SU-DHL-6 (cell line): ENCODE data around the gene LRRC23.
"Not testable (repeated sequence)": the region's sequence is repeated elsewhere in the genome, so short reads cannot be mapped to it uniquely, and the experiment has no call there.

Source experiments
- H2AFZ ChIP-seq: fragments of 200-600 bp; sonication (generic); 2 replicates; pipeline ENCODE4 v1.6.1; 2014; ENCODE audit warnings: low read depth, mild to moderate bottlenecking, moderate library complexity, mixed read lengths, antibody characterized with exemption, low read length; ENCODE audit not compliant: severe bottlenecking
- H3F3A ChIP-seq: fragments of 200-600 bp; shearing (Covaris generic); 2 replicates; pipeline ENCODE4 v1.6.0; 2016; ENCODE audit warnings: antibody characterized with exemption, mild to moderate bottlenecking; ENCODE audit not compliant: insufficient read depth
- H3K27ac ChIP-seq: fragments of 200-600 bp; sonication (generic); 2 replicates; pipeline ENCODE4 v1.5.1; 2016; ENCODE audit warnings: low read depth, mild to moderate bottlenecking, low read length, moderate library complexity, mixed read lengths
- H3K27me3 ChIP-seq: fragments of 200-600 bp; sonication (generic), shearing (Covaris generic); 2 replicates; pipeline ENCODE4 v1.6.0; 2014; ENCODE audit warnings: mild to moderate bottlenecking, low read length
- H3K36me3 ChIP-seq: fragments of 200-600 bp; sonication (generic); 2 replicates; pipeline ENCODE4 v1.6.1; 2014; ENCODE audit warnings: mild to moderate bottlenecking, low read length, mixed read lengths
- H3K4me2 ChIP-seq: fragments of 300-600, 200-600 bp; shearing (Covaris generic), sonication (generic); 2 replicates; pipeline ENCODE4 v1.6.0; 2014; ENCODE audit warnings: low read length, low read depth, mild to moderate bottlenecking; ENCODE audit not compliant: poor library complexity, severe bottlenecking
- H3K4me3 ChIP-seq: fragments of 200-600 bp; sonication (generic); 2 replicates; pipeline ENCODE4 v1.5.1; 2014; ENCODE audit warnings: antibody characterized with exemption, low read length, mild to moderate bottlenecking, mixed read lengths; ENCODE audit not compliant: insufficient read depth, poor library complexity, severe bottlenecking
- H3K79me2 ChIP-seq: fragments of 200-600 bp; sonication (generic); 2 replicates; pipeline ENCODE4 v1.6.1; 2014; ENCODE audit warnings: mild to moderate bottlenecking, low read length, moderate library complexity; ENCODE audit not compliant: insufficient read depth
- H3K9ac ChIP-seq: fragments of 200-600 bp; sonication (generic); 2 replicates; pipeline ENCODE4 v1.7.0; 2014; ENCODE audit warnings: mild to moderate bottlenecking, low read length
- H3K9me2 ChIP-seq: fragments of 200-600 bp; sonication (generic); replicated peaks from 2 replicates; pipeline ENCODE4 v1.6.1; 2014; ENCODE audit warnings: low read length; ENCODE audit not compliant: insufficient read depth
- H3K9me3 ChIP-seq: fragments of 200-600 bp; sonication (generic); 2 replicates; pipeline ENCODE4 v1.6.1; 2014; ENCODE audit warnings: low read length, mixed read lengths; ENCODE audit not compliant: insufficient read depth
- H4K20me1 ChIP-seq: fragments of 200-600 bp; sonication (generic); 2 replicates; pipeline ENCODE4 v1.6.1; 2014; ENCODE audit warnings: low read depth, mild to moderate bottlenecking, antibody characterized with exemption, low read length, moderate library complexity, mixed read lengths
- EZH2phosphoT487 ChIP-seq: fragments of 200-600 bp; sonication (generic), shearing (Covaris generic); conservative IDR thresholded peaks from 2 replicates; pipeline ENCODE4 v1.6.1; 2018; ENCODE audit warnings: mild to moderate bottlenecking, antibody characterized with exemption, low read length, moderate library complexity, mixed read lengths
- TF ChIP-seq, protein P1 (sequence below): fragments of 200-600 bp; sonication (generic); IDR thresholded peaks from one replicate; pipeline ENCODE4 v1.5.1; 2017; ENCODE audit warnings: antibody characterized with exemption, mild to moderate bottlenecking, low read length, moderate library complexity; ENCODE audit not compliant: insufficient read depth, poor library complexity, severe bottlenecking

LRRC23 gene

DNA sequence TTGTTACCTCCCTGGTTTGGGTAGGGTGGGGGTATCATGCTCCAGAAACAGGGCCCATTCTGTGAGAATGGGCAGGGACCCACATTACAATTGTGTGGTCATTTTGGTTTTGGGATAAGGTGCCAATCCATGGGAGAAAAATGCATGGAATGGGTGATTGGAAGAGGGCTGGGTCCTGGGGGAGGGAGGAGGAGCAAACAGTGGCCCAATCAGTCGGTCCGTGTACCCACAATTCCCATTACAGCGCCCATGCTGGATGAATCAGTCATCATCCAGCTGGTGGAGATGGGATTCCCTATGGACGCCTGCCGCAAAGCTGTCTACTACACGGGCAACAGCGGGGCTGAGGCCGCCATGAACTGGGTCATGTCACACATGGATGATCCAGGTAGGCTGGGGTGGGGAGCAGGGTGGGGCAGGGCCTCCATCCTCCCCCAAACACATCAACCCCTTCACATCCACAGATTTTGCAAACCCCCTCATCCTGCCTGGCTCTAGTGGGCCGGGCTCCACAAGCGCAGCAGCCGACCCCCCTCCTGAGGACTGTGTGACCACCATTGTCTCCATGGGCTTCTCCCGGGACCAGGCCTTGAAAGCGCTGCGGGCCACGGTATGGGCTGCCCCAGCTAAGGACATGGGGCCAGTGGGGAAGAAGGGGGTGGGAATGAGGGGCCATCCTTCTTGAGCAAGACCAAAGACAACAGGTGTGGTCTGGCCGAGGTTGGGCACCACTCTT lies 40.9 kb upstream of the LRRC23 start:
- no peak overlapping the region for H3K27ac ChIP-seq
- H2AFZ ChIP-seq = no peak overlapping the region
- H3K9me2 ChIP-seq = no peaks in the 10 kb centered on the region
- peaks cover 14% of the 10 kb centered on the region for H3K79me2 ChIP-seq
- H3K4me2 ChIP-seq = no peak overlapping the region
- no peak overlapping the region for H3K4me3 ChIP-seq
- H3K9me3 ChIP-seq = no peaks in the 10 kb centered on the region
- no peaks in the 10 kb centered on the region; the same call in 1 of the 2 replicates for H3K36me3 ChIP-seq
- TF ChIP-seq, protein P1, sequence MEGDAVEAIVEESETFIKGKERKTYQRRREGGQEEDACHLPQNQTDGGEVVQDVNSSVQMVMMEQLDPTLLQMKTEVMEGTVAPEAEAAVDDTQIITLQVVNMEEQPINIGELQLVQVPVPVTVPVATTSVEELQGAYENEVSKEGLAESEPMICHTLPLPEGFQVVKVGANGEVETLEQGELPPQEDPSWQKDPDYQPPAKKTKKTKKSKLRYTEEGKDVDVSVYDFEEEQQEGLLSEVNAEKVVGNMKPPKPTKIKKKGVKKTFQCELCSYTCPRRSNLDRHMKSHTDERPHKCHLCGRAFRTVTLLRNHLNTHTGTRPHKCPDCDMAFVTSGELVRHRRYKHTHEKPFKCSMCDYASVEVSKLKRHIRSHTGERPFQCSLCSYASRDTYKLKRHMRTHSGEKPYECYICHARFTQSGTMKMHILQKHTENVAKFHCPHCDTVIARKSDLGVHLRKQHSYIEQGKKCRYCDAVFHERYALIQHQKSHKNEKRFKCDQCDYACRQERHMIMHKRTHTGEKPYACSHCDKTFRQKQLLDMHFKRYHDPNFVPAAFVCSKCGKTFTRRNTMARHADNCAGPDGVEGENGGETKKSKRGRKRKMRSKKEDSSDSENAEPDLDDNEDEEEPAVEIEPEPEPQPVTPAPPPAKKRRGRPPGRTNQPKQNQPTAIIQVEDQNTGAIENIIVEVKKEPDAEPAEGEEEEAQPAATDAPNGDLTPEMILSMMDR = no peak
- no peak for TF ChIP-seq EZH2phosphoT487
- peaks cover 6% of the 10 kb centered on the region; the same call in 1 of the 2 replicates for H3F3A ChIP-seq
- H3K9ac ChIP-seq = no peak overlapping the region
- H4K20me1 ChIP-seq = no peaks in the 10 kb centered on the region; the same call in 1 of the 2 replicates
- no peaks in the 10 kb centered on the region for H3K27me3 ChIP-seq

DNA sequence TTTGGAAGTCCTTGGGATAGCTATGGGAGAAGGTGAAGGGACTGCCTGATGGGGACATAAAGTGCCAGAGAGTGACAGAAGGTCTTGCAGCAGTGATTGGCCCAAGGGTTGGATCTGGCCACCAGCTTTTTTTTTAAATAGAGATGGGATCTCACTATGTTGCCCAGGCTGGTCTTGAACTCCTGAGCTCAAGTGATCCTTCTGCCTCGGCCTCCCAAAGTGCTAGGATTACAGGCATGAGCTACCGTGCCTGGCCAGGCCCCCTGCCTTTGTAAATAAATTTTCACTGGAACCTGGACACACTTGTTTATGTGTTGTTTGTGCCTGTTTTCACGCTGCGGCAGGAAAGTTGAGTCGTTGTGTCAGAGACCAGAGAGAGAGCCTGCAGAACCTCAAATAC lies 39.3 kb upstream of the LRRC23 start:
- Histone ChIP-seq H3K79me2 (peaks cover 19% of the 10 kb centered on the region), H3F3A (peaks cover 18% of the 10 kb centered on the region)
- not testable (repeated sequence) for H3K36me3 ChIP-seq, H3K4me2 ChIP-seq, H3K9ac ChIP-seq, H4K20me1 ChIP-seq, H3K27me3 ChIP-seq, H3K4me3 ChIP-seq, H2AFZ ChIP-seq, H3K9me3 ChIP-seq, H3K9me2 ChIP-seq, H3K27ac ChIP-seq

DNA sequence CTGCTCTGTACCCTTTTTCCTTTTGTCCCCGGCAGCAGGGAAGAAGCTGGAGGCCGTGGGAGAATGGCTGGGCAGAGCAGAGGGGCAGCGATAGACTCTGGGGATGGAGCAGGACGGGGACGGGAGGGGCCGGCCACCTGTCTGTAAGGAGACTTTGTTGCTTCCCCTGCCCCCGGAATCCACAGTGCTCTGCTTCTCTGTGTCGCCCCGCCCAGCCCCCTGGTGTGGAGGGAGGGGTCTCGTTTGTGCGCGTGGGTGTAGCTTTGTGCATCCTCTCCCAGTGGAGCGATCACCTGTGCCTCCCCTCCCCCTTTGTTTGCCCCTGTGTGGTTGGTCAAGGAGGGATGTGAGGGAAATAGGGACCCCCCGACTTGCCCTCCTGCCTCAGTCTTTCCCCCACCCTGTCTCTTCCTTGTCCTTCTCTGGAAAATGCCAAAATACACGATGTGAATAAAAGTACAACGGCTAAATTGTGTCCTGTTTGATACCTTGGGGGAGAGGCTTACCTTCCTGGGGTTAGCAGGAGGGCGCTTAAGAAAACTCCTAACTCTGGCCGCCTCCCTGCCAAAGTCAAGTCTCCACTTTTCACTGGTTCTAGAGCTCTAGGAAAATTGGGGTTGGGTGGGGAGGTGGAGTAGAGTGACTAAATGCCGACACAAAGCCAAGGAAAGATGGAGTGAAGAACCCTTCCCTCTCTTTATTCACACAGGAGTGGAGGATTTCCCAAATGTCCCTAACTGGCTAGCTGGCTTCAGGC lies 38.3 kb upstream of the LRRC23 start:
- peak overlapping the region; percentile 98 for H3K9ac ChIP-seq
- peak overlapping the region; percentile 87 for H3K4me2 ChIP-seq
- no peaks in the 10 kb centered on the region; the same call in 1 of the 2 replicates for H4K20me1 ChIP-seq
- no peaks in the 10 kb centered on the region for H3K27me3 ChIP-seq
- H3K9me2 ChIP-seq = no peaks in the 10 kb centered on the region
- H3K4me3 ChIP-seq = no peak overlapping the region
- H2AFZ ChIP-seq = no peak overlapping the region
- no peaks in the 10 kb centered on the region for H3K9me3 ChIP-seq
- TF ChIP-seq, protein P1 = no peak
- no peak for TF ChIP-seq EZH2phosphoT487
- H3K79me2 ChIP-seq = peaks cover 19% of the 10 kb centered on the region
- peak overlapping the region; percentile 47; the same call in 1 of the 2 replicates for H3K27ac ChIP-seq
- H3F3A ChIP-seq = peaks cover 29% of the 10 kb centered on the region
- H3K36me3 ChIP-seq = peaks cover 3% of the 10 kb centered on the region; the same call in 1 of the 2 replicates

DNA sequence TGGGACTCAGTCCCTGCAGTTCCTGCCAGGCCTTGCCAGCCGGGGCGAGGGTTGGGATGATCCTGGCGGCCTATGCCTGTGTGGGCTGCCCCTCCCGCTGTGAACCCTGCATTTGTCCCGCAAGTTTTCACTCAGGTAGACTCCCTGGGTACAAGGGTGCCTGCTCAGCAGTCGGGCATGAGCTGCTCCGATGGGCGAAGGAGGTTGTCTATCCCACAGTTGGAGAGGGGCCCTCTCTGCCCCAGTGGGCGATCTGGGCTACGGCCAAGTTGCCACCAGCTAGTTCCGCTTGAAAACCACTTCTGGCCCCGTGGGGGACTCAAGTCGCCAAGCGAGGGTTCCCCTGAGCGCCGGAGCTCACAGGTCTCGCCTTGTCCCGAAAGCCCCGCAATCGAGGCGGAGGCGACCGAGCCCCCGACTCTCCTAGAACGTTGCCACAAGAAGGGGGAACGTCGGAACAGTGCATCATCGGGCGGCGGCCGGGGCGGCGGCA lies 37.7 kb upstream of the LRRC23 start:
- H3K4me3 ChIP-seq = peak overlapping the region; percentile 77
- H2AFZ ChIP-seq = peak overlapping the region; percentile 58
- peak overlapping the region; percentile 98 for H3K9ac ChIP-seq
- peaks cover 3% of the 10 kb centered on the region; the same call in 1 of the 2 replicates for H3K36me3 ChIP-seq
- no peaks in the 10 kb centered on the region for H3K9me3 ChIP-seq
- peaks cover 19% of the 10 kb centered on the region for H3K79me2 ChIP-seq
- H4K20me1 ChIP-seq = no peaks in the 10 kb centered on the region; the same call in 1 of the 2 replicates
- H3K9me2 ChIP-seq = no peaks in the 10 kb centered on the region
- TF ChIP-seq, protein P1 = no peak
- no peak for TF ChIP-seq EZH2phosphoT487
- peak overlapping the region; percentile 47 for H3K27ac ChIP-seq
- H3K27me3 ChIP-seq = no peaks in the 10 kb centered on the region
- peaks cover 35% of the 10 kb centered on the region for H3F3A ChIP-seq
- H3K4me2 ChIP-seq = peak overlapping the region; percentile 87
